HUDEP-2 (cell line): ENCODE data around the gene TP53TG5.
"Not testable (repeated sequence)": the region's sequence is repeated elsewhere in the genome, so short reads cannot be mapped to it uniquely, and the experiment has no call there.

Experiments
- DNase-seq, 76 experiments: peaks; one replicate each; lab custom pipeline; 2025; ENCODE audit not compliant: unreplicated experiment in 76 of 76; lab: John Stamatoyannopoulos, UW

The TP53TG5 gene

DNA sequence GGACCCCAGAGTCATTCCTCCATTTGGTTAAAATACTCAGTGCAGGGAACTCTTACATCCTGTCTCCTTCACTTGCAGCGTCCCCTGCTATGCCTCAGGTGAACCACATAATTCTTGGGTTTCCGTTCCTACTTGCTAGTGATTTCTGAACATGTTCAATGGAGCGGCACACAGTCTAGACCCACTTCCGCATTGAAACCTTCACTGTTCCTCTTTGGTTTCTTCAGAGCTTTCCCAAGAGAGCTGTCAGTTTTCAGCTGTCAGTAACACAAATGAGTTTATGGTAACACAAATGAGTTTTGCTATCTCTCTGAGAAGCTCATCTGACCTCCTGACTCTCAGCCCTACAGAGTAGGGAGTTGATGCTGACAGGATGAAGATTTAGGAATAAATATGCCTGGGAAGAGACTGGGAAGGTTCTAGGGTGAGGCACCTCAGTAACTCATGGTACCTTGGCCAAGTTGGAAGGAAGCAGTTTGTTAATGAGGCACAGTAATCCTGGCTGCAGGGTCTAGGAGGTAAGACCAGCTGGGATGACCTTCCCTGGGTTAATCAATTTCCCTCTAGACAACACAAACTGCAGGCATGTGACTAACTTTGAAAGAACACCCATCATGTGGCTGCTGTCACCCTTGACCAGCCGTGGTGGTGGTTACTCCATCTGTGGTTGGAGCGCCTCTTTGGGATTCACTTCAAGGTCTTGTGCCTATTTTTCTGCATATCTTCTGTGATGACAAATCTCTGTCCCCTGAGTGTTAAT lies 9.7 kb downstream of the TP53TG5 start:
- no peak for DNase-seq

- DNase-seq = no peak
Observed at GRCh38 chr20:45367126-45367525, 11.0 kb downstream of the TP53TG5 start.

DNA sequence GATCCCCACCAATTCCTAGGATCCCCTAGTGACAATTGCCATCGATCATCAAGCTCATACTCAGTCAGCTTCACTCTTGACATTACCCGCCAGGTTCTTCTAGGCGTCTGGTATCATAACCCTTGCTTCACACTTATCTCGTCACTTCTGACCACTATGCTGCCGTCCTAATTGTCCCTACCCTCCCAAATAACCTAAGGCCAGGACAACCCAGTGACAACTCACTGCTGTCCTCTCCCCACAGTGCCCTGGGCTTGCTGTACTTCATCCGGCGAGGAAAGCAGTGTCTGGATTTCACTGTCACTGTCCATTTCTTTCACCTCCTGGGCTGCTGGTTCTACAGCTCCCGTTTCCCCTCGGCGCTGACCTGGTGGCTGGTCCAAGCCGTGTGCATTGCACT lies 11.5 kb downstream of the TP53TG5 start:
- DNase-seq = no peak

- DNase-seq = no peak
Observed at GRCh38 chr20:45366192-45366591, 11.9 kb downstream of the TP53TG5 start.

GRCh38 chr20:45365444-45365970 lies 12.6 kb downstream of the TP53TG5 start:
- DNase-seq = no peak

- DNase-seq = no peak
Observed at GRCh38 chr20:45363611-45364492, 14.3 kb downstream of the TP53TG5 start.

DNA sequence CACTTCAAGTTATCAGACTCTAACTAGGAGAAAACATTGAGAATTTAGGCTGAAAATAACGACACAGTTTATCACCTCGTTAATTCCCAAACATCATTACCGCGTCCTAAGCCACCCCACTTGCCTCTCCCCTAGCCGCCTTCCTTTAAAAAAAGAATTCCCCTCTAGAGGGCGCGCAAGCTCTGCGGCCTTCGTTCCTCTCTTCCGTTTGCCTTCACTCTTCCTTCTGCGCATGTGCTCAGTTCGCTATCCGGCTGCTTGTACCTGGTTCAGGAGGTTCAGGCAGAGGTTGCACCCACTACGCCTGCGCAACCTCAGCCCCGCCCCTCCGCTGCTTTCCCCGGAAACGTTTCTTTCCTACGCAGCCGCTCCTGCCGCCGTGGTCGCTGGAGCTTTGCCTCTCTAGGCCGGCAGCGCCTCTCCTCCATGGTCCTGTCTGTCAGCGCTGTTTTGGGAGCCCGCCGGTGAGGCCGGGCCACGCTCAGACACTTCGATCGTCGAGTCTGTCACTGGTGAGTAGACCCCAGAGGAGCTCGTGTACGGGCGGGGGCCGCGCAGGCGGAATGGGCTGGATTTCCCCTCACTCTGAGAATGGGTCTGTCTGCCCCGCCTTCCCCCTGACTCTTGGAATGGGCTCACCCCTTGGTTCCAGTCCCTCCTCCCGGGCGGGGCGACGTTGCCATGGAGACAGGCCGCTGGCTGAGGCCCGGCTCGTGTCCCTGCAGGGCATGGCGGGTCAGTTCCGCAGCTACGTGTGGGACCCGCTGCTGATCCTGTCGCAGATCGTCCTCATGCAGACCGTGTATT lies 15.1 kb downstream of the TP53TG5 start, which contains the start of gene SYS1:
SYS1 (plus strand) TSS at position 353 of the 807 bp plus-strand sequence; CDS start at position 729, 376 bp downstream.
- peak; percentile 45 to 100 (median 97) for DNase-seq

DNA sequence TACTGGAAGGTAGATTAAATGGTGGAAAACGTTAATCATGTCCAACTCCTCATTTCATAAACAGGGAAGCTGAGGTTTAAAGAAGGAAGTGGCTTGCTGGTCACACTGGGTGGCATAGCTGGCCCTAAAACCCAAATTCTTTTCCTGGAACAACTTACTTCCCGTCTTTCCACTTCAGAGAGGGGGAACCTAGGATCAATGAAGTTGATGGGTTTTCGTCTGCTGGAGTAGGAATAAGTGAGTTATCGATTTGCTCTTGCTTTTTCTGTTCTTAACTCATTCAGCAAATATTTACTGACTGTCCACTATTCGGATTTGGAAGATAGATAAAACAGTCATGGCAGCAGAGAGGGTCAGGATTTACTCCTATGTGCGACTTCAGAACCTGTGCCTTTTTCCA lies 16.3 kb downstream of the TP53TG5 start:
- no peak for DNase-seq

DNA sequence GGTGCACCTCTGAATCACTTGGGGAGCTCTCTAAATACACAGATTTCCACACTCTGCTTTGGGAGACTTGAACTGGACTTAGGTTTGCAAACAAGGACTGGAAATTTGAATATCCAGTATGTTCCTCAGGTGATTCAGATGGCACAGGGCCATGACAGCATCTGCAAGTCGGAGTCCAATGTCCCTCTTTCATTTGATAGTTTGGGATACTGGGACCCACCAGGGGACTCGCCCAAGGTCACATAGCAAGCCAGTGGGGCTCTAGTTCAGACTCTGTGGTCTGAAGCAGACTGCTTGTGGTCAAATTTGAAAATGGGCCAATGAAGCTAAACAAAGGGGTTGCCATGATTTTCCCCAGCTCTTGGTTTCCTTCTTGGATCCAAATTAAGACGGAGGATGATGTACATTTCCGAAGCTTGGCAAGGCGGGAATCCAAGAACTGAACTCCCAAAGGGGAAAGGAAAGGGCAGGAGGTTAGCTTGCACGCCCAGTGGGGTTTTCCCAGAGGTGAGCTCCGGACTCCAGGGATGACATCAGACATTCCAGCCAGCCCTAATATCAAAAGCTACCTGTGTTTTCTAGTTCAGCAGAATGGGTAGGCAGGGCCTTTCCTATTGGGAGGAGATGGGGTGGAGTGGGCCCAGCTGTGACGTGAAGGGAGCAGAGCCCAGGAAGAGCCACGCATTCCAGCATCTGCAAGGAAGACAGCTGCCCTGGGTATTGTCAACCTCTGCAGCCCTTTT lies 18.5 kb downstream of the TP53TG5 start:
- no peak for DNase-seq

GRCh38 chr20:45359069-45359405 lies 19.1 kb downstream of the TP53TG5 start:
- no peak for DNase-seq

DNA sequence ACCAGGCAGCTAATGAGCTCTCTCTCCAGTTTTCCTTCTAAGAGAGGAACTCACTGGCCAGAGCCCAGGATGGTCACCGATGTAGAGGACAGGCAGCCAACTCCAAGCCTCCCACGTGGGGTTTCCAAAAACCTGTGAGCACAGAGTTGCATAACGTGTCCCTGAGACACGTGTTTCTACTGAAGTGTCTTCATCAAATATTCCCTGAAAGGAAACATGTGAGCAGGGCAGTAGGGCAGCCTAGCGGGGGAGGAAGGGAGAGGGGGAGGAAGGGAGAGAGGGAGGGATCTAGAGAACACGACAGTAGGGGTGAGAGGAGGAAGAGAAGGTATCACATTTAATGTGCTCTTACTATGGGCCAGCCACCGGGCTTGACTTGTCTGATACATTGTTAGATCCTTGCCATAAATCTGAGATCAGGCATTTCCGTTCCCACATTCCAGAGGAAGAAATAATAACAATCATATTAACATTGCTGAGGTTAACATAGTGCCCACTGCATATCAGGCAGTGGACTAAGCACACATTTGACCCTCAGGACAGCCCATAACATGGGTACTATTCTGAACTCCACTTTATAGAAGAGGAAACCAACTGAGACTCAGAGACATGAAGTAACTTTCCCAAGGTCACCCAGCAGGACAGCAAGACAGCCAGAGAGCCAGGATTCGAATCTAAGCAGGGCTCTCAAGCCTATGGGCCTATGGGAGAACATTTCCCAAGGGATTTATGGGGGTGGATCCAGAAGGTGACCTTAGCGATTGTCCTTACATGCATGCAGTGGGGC lies 19.6 kb downstream of the TP53TG5 start:
- no peak for DNase-seq

- no peak for DNase-seq
Observed at GRCh38 chr20:45355209-45356084, 22.7 kb downstream of the TP53TG5 start.

- DNase-seq = no peak
Observed at GRCh38 chr20:45354423-45355208, 23.5 kb downstream of the TP53TG5 start.

DNA sequence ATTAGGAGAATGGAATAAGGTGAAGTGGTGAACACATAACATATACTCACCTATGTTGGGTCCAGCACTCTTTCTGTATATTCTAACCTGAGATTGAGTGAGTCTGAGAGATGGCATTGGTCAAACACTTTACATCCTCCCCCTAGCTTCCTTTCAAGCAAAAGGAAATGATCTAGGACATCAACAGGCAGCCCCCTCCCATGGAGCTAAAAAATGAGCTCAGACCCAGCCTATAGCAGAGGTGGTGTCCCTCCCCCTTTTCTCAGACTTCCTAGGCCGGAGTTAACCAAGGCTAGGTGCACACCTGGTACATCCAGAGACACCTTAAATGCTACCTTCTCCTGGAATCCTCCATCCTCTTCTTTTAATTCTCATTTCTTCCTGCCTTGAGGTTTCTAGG lies 24.4 kb downstream of the TP53TG5 start:
- no peak for DNase-seq

DNA sequence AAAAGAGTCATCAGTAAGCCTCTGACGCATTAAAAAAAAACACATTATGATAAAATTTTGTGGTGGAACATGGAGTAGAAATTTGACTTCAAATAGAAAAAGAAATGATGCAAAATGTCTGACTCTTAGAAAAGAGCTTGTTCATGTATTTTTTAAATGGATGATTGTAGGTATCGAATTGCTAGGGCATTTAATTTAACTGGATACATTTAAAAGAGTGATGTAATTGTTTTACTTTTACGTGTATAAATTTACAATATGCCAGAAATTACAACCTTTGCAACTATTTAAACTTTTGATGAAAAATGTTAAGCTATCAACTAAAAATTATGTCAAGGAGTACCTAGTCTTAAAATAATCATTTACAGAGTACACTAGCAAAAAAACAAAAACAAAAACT lies 25.4 kb downstream of the TP53TG5 start:
- DNase-seq = no peak

DNA sequence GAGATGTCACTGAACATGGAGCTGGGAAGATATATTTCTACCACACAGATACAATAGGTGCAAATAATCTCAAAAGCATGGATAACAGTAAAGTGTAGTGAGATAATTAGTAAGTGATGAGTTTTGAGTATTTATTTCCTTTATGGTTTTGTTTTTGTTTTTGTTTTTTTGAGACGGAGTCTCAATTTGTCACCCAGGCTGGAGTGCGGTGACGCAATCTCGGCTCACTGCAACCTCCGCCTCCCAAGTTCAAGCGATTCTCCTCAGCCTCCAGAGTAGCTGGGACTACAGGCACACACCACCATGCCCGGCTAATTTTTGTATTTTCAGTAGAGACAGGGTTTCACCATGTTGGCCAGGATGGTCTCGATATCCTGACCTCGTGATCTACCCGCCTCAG lies 27.3 kb downstream of the TP53TG5 start:
- not testable (repeated sequence) for DNase-seq

- no peak for DNase-seq
Observed at GRCh38 chr20:45350217-45350616, 27.9 kb downstream of the TP53TG5 start.
